ENCODE results near the gene VEPH1.
A peak's percentile ranks its signal among the peaks of the same experiment; 100 is the strongest.

Gene VEPH1

GRCh38 chr3:157533298-157534070 lies 30.3 kb upstream of the VEPH1 start:
- Histone ChIP-seq H3K9me3 (ENCODE audit: severe bottlenecking) (no peaks in the 10 kb centered on the region), H3K4me3 (ENCODE audit: low read depth, low read length) (no peak overlapping the region), H3K27ac (no peak overlapping the region), H3K27me3 (ENCODE audit: insufficient read depth, low read depth, severe bottlenecking) (no peaks in the 10 kb centered on the region), H3K36me3 (no peaks in the 10 kb centered on the region)
- no peak for TF ChIP-seq CTCF (IDR thresholded peaks at IDR 0.05; ENCODE audit: low read depth, low read length)
- no peak for DNase-seq

GRCh38 chr3:157532529-157533297 lies 29.5 kb upstream of the VEPH1 start:
- Histone ChIP-seq H3K36me3 (no peaks in the 10 kb centered on the region), H3K27ac (no peak overlapping the region), H3K4me3 (ENCODE audit: low read depth, low read length) (no peak overlapping the region), H3K9me3 (ENCODE audit: severe bottlenecking) (no peaks in the 10 kb centered on the region), H3K27me3 (ENCODE audit: insufficient read depth, low read depth, severe bottlenecking) (no peaks in the 10 kb centered on the region)
- peak; percentile 52 for TF ChIP-seq CTCF (IDR thresholded peaks at IDR 0.05; ENCODE audit: low read depth, low read length)
- DNase-seq = peak; percentile 22

GRCh38 chr3:157531771-157532170 lies 28.6 kb upstream of the VEPH1 start:
- H3K36me3 ChIP-seq = no peaks in the 10 kb centered on the region
- no peak overlapping the region for H3K4me3 ChIP-seq (ENCODE audit: low read depth, low read length)
- DNase-seq = no peak
- no peaks in the 10 kb centered on the region for H3K9me3 ChIP-seq (ENCODE audit: severe bottlenecking)
- no peaks in the 10 kb centered on the region for H3K27me3 ChIP-seq (ENCODE audit: insufficient read depth, low read depth, severe bottlenecking)
- no peak overlapping the region for H3K27ac ChIP-seq
- no peak for TF ChIP-seq CTCF (IDR thresholded peaks at IDR 0.05; ENCODE audit: low read depth, low read length)

- TF ChIP-seq CTCF (IDR thresholded peaks at IDR 0.05; ENCODE audit: low read depth, low read length) = no peak
- no peaks in the 10 kb centered on the region for H3K27me3 ChIP-seq (ENCODE audit: insufficient read depth, low read depth, severe bottlenecking)
- H3K36me3 ChIP-seq = no peaks in the 10 kb centered on the region
- H3K9me3 ChIP-seq (ENCODE audit: severe bottlenecking) = no peaks in the 10 kb centered on the region
- no peak overlapping the region for H3K4me3 ChIP-seq (ENCODE audit: low read depth, low read length)
- DNase-seq = no peak
- no peak overlapping the region for H3K27ac ChIP-seq
These were observed 28.1 kb upstream of the VEPH1 start for GRCh38 chr3:157531301-157531660.

GRCh38 chr3:157530637-157531300 lies 27.6 kb upstream of the VEPH1 start:
- Histone ChIP-seq H3K36me3 (no peaks in the 10 kb centered on the region), H3K27me3 (ENCODE audit: insufficient read depth, low read depth, severe bottlenecking) (no peaks in the 10 kb centered on the region), H3K4me3 (ENCODE audit: low read depth, low read length) (no peak overlapping the region), H3K27ac (no peak overlapping the region), H3K9me3 (ENCODE audit: severe bottlenecking) (no peaks in the 10 kb centered on the region)
- TF ChIP-seq CTCF (IDR thresholded peaks at IDR 0.05; ENCODE audit: low read depth, low read length) = no peak
- no peak for DNase-seq
